ENCODE measurements around the gene GEN1.

DNA sequence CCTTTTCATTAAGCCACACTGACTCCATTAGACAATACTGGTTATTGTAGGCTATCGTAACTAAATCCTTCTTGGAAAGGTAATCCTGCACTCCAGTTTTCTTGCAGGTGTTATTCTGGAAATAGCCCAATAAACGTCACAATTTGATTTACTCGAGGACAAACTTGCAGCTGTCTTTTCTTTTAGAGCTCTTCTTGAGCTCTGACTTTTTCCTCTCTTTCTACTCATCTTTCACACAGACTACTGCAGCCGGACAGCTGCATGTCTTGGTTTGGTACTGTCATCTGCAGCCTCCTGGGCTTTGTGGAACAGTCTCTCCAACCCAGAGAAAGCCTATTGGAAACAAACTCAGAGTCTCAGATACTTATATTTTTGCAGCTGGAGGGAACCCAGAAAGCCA, 39.4 kb downstream of the GEN1 start:
- TF ChIP-seq, protein P1, sequence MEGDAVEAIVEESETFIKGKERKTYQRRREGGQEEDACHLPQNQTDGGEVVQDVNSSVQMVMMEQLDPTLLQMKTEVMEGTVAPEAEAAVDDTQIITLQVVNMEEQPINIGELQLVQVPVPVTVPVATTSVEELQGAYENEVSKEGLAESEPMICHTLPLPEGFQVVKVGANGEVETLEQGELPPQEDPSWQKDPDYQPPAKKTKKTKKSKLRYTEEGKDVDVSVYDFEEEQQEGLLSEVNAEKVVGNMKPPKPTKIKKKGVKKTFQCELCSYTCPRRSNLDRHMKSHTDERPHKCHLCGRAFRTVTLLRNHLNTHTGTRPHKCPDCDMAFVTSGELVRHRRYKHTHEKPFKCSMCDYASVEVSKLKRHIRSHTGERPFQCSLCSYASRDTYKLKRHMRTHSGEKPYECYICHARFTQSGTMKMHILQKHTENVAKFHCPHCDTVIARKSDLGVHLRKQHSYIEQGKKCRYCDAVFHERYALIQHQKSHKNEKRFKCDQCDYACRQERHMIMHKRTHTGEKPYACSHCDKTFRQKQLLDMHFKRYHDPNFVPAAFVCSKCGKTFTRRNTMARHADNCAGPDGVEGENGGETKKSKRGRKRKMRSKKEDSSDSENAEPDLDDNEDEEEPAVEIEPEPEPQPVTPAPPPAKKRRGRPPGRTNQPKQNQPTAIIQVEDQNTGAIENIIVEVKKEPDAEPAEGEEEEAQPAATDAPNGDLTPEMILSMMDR (IDR thresholded peaks at IDR 0.05) = no peak
- no peak for TF ChIP-seq EZH2 (IDR thresholded peaks at IDR 0.05)
